ENCODE results near the gene PIP5K1C. TPM values are rescaled to one million over a fixed set of nuclear protein-coding genes. Genes with fewer than 3 reads are reported as not detected.

The PIP5K1C gene
- total and polyA plus RNA-seq, 9 of the 15 experiments (the other 6 are each of a cell fraction or from before 2014, with no cell fraction given): 0.38 to 22.1 (median 4.1) TPM

DNA sequence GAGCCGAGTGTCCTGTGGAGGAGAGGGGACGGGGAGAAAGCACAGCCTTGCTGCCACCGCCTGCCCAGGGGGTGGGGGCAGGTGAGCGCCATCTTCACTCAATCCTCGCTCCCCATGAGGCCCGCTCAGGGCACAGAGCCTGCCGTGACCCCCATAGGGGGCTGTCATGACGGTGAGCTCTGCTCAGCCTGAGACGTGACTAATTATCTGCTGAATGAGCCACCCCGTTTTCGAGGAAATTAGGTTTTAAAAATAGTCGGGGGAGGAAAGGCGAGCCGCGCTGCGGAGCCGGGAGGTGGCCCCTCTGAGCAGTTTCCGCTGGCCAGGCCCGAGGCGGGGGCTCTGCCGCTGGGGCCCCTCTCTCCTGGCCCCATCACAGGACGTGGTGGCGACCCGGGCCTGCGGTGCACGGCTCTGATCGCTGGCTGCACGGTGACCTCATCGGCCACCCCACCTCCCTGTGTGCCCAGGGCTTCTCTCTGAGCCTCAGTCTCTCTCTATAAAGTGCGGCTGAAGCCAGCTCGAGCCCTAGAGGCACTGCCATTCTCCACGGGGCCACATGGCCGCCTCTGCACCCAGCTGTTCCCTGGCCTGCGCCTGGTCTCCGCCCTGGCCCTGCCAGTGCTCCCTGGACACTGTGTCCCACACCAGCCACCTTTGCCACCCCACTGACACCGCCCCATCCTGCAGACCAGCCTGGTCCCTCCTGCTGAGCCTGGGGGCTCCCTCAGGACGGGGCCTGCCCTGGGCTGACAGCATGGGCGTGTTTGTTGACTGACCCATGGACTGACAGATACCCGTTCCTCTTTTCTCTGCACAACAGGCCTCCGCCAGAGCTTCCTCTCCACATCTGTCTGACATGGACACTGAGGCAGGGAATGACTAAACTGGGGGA, 28.3 kb downstream of the PIP5K1C start:
- intact Hi-C loops (cut with micrococcal nuclease) (no loop called here), in situ Hi-C loops (cut with MboI) (no loop called here)
- peak; percentile 40 for ATAC-seq
- TF ChIP-seq, protein P1, sequence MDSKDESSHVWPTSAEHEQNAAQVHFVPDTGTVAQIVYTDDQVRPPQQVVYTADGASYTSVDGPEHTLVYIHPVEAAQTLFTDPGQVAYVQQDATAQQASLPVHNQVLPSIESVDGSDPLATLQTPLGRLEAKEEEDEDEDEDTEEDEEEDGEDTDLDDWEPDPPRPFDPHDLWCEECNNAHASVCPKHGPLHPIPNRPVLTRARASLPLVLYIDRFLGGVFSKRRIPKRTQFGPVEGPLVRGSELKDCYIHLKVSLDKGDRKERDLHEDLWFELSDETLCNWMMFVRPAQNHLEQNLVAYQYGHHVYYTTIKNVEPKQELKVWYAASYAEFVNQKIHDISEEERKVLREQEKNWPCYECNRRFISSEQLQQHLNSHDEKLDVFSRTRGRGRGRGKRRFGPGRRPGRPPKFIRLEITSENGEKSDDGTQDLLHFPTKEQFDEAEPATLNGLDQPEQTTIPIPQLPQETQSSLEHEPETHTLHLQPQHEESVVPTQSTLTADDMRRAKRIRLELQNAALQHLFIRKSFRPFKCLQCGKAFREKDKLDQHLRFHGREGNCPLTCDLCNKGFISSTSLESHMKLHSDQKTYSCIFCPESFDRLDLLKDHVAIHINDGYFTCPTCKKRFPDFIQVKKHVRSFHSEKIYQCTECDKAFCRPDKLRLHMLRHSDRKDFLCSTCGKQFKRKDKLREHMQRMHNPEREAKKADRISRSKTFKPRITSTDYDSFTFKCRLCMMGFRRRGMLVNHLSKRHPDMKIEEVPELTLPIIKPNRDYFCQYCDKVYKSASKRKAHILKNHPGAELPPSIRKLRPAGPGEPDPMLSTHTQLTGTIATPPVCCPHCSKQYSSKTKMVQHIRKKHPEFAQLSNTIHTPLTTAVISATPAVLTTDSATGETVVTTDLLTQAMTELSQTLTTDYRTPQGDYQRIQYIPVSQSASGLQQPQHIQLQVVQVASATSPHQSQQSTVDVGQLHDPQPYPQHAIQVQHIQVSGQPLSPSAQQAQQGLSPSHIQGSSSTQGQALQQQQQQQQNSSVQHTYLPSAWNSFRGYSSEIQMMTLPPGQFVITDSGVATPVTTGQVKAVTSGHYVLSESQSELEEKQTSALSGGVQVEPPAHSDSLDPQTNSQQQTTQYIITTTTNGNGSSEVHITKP (IDR thresholded peaks at IDR 0.05; ENCODE audit: partially characterized antibody): no peak
- TF ChIP-seq ZFP36 (IDR thresholded peaks at IDR 0.05; ENCODE audit: low read depth, low read length, partially characterized antibody) (no peak), CBFB (CRISPR knock-in tag; IDR thresholded peaks at IDR 0.05) (no peak), BRD9 (IDR thresholded peaks at IDR 0.05; ENCODE audit: low read depth, partially characterized antibody) (no peak), RBBP5 (IDR thresholded peaks at IDR 0.05; ENCODE audit: borderline replicate concordance, insufficient read depth, low read length, poor library complexity, severe bottlenecking) (no peak), HNRNPK (IDR thresholded peaks at IDR 0.05; ENCODE audit: low read depth, low read length, poor library complexity, severe bottlenecking) (no peak), ZC3H4 (CRISPR knock-in tag; IDR thresholded peaks at IDR 0.05; ENCODE audit: borderline replicate concordance) (no peak), GABPA (tag; conservative IDR thresholded peaks at IDR 0.05; ENCODE audit: low read depth) (no peak), GABPB2 (CRISPR knock-in tag; conservative IDR thresholded peaks at IDR 0.05) (no peak), NFIC (IDR thresholded peaks at IDR 0.05) (no peak), POLR2B (IDR thresholded peaks at IDR 0.05; ENCODE audit: low read depth, partially characterized antibody) (no peak), MTA1 (IDR thresholded peaks at IDR 0.05; ENCODE audit: borderline replicate concordance) (no peak), CBX2 (IDR thresholded peaks at IDR 0.05; ENCODE audit: insufficient read depth, low read length, poor library complexity, severe bottlenecking) (no peak), ETV1 (tag; conservative IDR thresholded peaks at IDR 0.05; ENCODE audit: low read depth) (no peak)
- TF ChIP-seq, protein P2, sequence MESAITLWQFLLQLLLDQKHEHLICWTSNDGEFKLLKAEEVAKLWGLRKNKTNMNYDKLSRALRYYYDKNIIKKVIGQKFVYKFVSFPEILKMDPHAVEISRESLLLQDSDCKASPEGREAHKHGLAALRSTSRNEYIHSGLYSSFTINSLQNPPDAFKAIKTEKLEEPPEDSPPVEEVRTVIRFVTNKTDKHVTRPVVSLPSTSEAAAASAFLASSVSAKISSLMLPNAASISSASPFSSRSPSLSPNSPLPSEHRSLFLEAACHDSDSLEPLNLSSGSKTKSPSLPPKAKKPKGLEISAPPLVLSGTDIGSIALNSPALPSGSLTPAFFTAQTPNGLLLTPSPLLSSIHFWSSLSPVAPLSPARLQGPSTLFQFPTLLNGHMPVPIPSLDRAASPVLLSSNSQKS (CRISPR knock-in tag; IDR thresholded peaks at IDR 0.05): no peak

More for the DNA sequence above, 28.3 kb downstream of the PIP5K1C start:
- ChIA-PET POLR2A (interaction anchor here (0.5 to 4.1 kb wide), 17 partner anchors 11 to 730 kb away, joined by 3 to 16 read pairs (median 4); partner anchors contain the start of genes MRPL54 and TJP3), CTCF (ENCODE audit: low intra/inter-chr PET ratio) (interaction anchor here (1.6 kb wide), 1 partner anchor 34 kb away, joined by 4 read pairs; no protein-coding TSS in a partner anchor)
- Histone ChIP-seq H3K4me3 (peak overlapping the region; percentile 13; the same call in 1 of the 2 replicates), H3K4me2 (ENCODE audit: insufficient read depth, low read length) (peak overlapping the region; percentile 82), H3K27me3 (ENCODE audit: control insufficient read depth in 2 of 2, insufficient read depth in 2 of 2, low read length in 2 of 2) (no peaks in the 10 kb centered on the region), H3K79me2 (ENCODE audit: control insufficient read depth, insufficient read depth, low read length) (peaks cover 52% of the 10 kb centered on the region), H4K20me1 (replicated peaks; ENCODE audit: control insufficient read depth, insufficient read depth, low read length) (no peaks in the 10 kb centered on the region), H3K36me3 (ENCODE audit: control insufficient read depth, insufficient read depth, low read length) (peaks cover 9% of the 10 kb centered on the region; the same call in 1 of the 3 replicates), H3K9ac (ENCODE audit: insufficient read depth in 1 of 2, low read depth in 2 of 2, low read length in 2 of 2) (peak overlapping the region; percentile 85 to 90), H3K9me3 (replicated peaks; ENCODE audit: control insufficient read depth, insufficient read depth, low read depth, low read length) (no peaks in the 10 kb centered on the region), H2AFZ (ENCODE audit: low read depth, low read length) (peak overlapping the region; percentile 56), H3K9me1 (ENCODE audit: control insufficient read depth, insufficient read depth, low read length) (no peaks in the 10 kb centered on the region), H3K27ac (ENCODE audit: extremely low read depth, low read depth, low read length) (peak overlapping the region; percentile 96), H3K4me1 (replicated peaks in 1 of 2; ENCODE audit: control insufficient read depth in 2 of 2, insufficient read depth in 2 of 2, low read length in 2 of 2) (peaks cover 34 to 79% of the 10 kb centered on the region in 2 experiments)
- DNase-seq (ENCODE audit: extremely low read depth in 1 of 4, low spot score in 3 of 4) (peak; percentile 64 to 70 (median 68)), FAIRE-seq (peak; percentile 61)
- no TSS peak for BruUV-seq (replicated peaks)
- 28% methylated on average over 37 of the region's 40 CpGs for WGBS (ENCODE audit: insufficient coverage, low coverage, missing lambda C conversion rate)
